ENCODE results near the gene ANKRD52.
A peak's percentile ranks its signal among the peaks of the same experiment; 100 is the strongest.

ANKRD52 gene

DNA sequence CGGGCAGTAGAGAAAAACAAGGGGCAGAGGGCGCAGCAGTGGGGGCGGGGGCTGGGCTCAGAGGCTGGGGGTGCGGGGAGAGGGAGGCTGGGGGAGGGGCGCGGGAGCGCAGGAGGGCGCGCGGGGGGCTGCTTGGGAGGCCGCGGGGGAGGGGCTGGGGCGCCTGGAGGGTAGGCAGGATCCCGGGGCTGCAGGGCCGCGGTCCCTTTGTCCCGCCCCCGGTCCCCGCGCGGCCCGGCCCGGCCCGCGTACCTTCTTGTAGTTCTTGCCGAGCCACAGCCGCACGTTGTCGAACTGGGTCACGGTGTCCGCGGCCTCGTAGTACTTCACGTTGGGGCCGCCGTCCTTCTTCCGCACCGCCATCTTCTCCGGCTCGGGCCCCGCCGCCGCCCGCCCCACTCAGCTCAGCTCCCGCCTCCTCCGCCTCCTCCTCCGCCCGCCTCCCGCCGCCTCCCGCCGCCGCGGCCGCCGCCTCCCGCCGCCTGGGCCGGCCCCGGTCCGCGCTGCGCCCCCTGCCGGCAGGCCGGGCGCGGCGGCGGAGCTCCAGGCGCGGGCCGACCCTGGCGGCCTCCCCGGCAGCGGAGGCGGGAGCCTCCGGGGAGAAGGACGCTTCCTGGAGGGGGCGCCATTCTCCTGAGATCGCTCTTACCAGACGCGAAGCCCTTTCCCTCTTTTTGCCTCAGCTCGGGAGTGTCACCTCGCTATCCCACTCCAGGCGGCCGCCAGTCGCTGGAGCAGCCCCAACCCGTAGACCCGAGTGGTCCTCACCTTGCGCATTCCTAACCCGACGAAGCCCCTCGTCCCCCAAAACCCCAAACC lies 68.9 kb downstream of the ANKRD52 start, which contains the start of gene SMARCC2:
Gene SMARCC2 (minus strand): TSS at position 385 of the 819 bp plus-strand sequence. CDS start 22 bp downstream, at position 363.
- H3K79me2 ChIP-seq: peaks cover 10% of the 10 kb centered on the region
- H3K4me2 ChIP-seq (ENCODE audit: low read length): peak within 1 kb of the TSS; percentile 89
- peaks cover 6% of the 10 kb centered on the region for H3K4me1 ChIP-seq
- TF ChIP-seq, protein P1, sequence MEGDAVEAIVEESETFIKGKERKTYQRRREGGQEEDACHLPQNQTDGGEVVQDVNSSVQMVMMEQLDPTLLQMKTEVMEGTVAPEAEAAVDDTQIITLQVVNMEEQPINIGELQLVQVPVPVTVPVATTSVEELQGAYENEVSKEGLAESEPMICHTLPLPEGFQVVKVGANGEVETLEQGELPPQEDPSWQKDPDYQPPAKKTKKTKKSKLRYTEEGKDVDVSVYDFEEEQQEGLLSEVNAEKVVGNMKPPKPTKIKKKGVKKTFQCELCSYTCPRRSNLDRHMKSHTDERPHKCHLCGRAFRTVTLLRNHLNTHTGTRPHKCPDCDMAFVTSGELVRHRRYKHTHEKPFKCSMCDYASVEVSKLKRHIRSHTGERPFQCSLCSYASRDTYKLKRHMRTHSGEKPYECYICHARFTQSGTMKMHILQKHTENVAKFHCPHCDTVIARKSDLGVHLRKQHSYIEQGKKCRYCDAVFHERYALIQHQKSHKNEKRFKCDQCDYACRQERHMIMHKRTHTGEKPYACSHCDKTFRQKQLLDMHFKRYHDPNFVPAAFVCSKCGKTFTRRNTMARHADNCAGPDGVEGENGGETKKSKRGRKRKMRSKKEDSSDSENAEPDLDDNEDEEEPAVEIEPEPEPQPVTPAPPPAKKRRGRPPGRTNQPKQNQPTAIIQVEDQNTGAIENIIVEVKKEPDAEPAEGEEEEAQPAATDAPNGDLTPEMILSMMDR (IDR thresholded peaks at IDR 0.05): peak; percentile 63
- no peaks in the 10 kb centered on the region for H3K27me3 ChIP-seq (ENCODE audit: control insufficient read depth, insufficient read depth, low read length)
- H3K9ac ChIP-seq: peak within 1 kb of the TSS; percentile 55
- H3K27ac ChIP-seq: peak within 1 kb of the TSS; percentile 94
- no peaks in the 10 kb centered on the region for H3K9me3 ChIP-seq (ENCODE audit: control insufficient read depth, low read length)
- H3K36me3 ChIP-seq (ENCODE audit: control insufficient read depth, insufficient read depth, low read length): no peaks in the 10 kb centered on the region
- peak within 1 kb of the TSS; percentile 100 for H2AFZ ChIP-seq
- H3K4me3 ChIP-seq (ENCODE audit: low read depth, low read length): peak within 1 kb of the TSS; percentile 73

DNA sequence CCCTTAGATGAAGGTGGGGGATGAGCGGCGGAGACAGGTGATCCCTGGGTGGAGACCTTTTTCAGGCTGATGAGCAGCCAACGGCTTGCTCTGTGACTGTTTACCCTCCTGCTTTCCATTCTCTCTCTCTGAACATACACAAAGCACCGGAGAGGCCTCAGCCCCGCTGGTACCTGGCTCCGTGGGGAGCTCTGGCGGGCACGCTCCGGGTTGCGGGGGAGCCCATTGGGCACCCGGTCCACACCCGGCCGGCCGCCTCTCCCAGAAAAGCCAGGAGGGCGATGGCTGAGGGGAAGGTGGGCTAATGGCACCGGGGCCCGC lies 69.4 kb downstream of the ANKRD52 start:
- Histone ChIP-seq H2AFZ (peak overlapping the region; percentile 79), H3K9ac (peak overlapping the region; percentile 55), H3K79me2 (peaks cover 10% of the 10 kb centered on the region), H3K36me3 (ENCODE audit: control insufficient read depth, insufficient read depth, low read length) (no peaks in the 10 kb centered on the region), H3K4me3 (ENCODE audit: low read depth, low read length) (peak overlapping the region; percentile 71), H3K27ac (peak overlapping the region; percentile 16), H3K9me3 (ENCODE audit: control insufficient read depth, low read length) (no peaks in the 10 kb centered on the region), H3K4me1 (peaks cover 6% of the 10 kb centered on the region), H3K4me2 (ENCODE audit: low read length) (peak overlapping the region; percentile 89), H3K27me3 (ENCODE audit: control insufficient read depth, insufficient read depth, low read length) (no peaks in the 10 kb centered on the region)
- TF ChIP-seq, protein P1 (IDR thresholded peaks at IDR 0.05): no peak

DNA sequence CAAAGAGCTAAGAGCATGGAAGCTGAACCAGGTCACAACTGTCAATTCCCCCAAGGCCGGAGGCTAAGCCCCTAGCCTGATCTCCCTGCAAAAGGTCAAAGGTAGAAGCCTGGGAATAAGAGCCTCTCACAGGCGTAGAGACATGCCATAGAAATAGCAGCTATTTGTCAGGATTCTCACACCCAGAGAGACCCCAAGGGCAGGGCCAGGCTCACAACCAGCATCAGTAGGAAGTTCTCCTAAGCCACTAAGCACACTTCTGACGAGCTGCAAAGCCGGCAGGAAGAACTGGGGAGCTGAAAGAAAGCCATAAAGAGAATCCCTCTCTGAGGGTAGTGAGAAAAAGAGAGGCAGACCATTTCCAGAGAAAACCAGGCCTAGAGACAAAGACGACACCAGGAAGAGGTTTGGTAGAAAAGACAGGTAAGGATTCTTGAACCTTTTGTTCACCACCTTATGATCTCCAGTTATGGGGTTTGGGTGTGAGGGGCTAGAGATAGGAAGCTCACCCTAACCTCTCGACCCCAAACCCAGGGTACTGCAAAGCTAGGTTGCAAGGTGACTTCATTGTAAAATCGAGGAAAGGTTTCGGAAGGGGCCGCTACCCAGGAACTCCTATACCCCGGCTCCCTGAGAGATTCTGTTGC lies 69.9 kb downstream of the ANKRD52 start:
- Histone ChIP-seq H3K27me3 (ENCODE audit: control insufficient read depth, insufficient read depth, low read length) (no peaks in the 10 kb centered on the region), H2AFZ (peak overlapping the region; percentile 79), H3K79me2 (peaks cover 10% of the 10 kb centered on the region), H3K4me3 (ENCODE audit: low read depth, low read length) (peak overlapping the region; percentile 71), H3K27ac (peak overlapping the region; percentile 16), H3K9me3 (ENCODE audit: control insufficient read depth, low read length) (no peaks in the 10 kb centered on the region), H3K36me3 (ENCODE audit: control insufficient read depth, insufficient read depth, low read length) (no peaks in the 10 kb centered on the region), H3K4me1 (peaks cover 6% of the 10 kb centered on the region), H3K9ac (peak overlapping the region; percentile 55), H3K4me2 (ENCODE audit: low read length) (peak overlapping the region; percentile 89)
- TF ChIP-seq, protein P1 (IDR thresholded peaks at IDR 0.05): no peak

Measured in parathyroid adenoma (tissue), 2 donors.